Mesothelial cell of epicardium (in vitro differentiated cells): Measurements from ENCODE around the gene CACNA2D3. TPM values are rescaled to one million over a fixed set of nuclear protein-coding genes. Genes with fewer than 3 reads are reported as not detected.

ENCODE experiments used
- DNase-seq, 2 experiments: peaks; one replicate each; pipeline ENCODE4 v3.0.0; 2021; ENCODE audit warnings: low spot score in 2 of 2; ENCODE audit not compliant: unreplicated experiment in 2 of 2
- H3K27ac Mint-ChIP-seq: 2 replicates; pipeline ENCODE4 v1.8.0; 2021; ENCODE audit warnings: mixed read lengths
- H3K27me3 Mint-ChIP-seq: 2 replicates; pipeline ENCODE4 v1.8.0; 2021; ENCODE audit warnings: low read depth, mixed read lengths
- H3K36me3 Mint-ChIP-seq: 2 replicates; pipeline ENCODE4 v1.8.0; 2021; ENCODE audit warnings: mixed read lengths
- H3K4me1 Mint-ChIP-seq: 2 replicates; pipeline ENCODE4 v1.8.0; 2021; ENCODE audit warnings: mixed read lengths
- H3K4me3 Mint-ChIP-seq: 2 replicates; pipeline ENCODE4 v1.8.0; 2021; ENCODE audit warnings: mild to moderate bottlenecking, moderate library complexity, mixed read lengths
- H3K9me3 Mint-ChIP-seq: 2 replicates; pipeline ENCODE4 v1.8.0; 2021; ENCODE audit warnings: mixed read lengths
- total RNA-seq: library from RNA; stranded (reverse); gene quantifications from 3 replicates; pipeline ENCODE4 v1.2.1, GENCODE V29; 2021
- TF ChIP-seq, protein P1 (sequence below): fragments of 200-600 bp; sonication (generic); IDR thresholded peaks from one replicate; pipeline ENCODE4 v1.5.0; 2021; ENCODE audit warnings: antibody characterized with exemption; ENCODE audit not compliant: unreplicated experiment

CACNA2D3 gene
- total RNA-seq, 1 donor from 2014 or later = 2.3 TPM

DNA sequence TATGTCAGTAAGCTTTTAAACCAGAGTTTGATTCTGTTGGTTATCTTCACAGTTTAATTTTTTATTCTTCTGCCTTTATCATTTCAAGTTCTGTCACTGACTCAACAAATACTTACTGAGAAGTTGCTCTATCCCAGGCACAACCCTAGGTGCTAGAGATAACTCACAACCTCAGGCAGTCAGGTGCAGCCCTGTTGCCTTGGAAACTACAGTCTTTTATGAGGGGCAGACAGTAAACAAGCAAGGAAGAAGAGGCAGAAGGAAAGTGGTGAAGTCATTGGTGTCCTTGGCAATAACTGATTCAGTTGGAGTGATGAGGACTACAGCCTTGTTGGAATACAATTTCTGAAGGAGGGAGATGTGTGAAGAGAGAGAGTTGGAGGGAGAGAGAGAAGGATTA lies 947.6 kb downstream of the CACNA2D3 start:
- no peaks in the 10 kb centered on the region for H3K27me3 Mint-ChIP-seq
- peaks cover 5% of the 10 kb centered on the region for H3K36me3 Mint-ChIP-seq
- peaks cover 34% of the 10 kb centered on the region for H3K4me1 Mint-ChIP-seq
- TF ChIP-seq, protein P1, sequence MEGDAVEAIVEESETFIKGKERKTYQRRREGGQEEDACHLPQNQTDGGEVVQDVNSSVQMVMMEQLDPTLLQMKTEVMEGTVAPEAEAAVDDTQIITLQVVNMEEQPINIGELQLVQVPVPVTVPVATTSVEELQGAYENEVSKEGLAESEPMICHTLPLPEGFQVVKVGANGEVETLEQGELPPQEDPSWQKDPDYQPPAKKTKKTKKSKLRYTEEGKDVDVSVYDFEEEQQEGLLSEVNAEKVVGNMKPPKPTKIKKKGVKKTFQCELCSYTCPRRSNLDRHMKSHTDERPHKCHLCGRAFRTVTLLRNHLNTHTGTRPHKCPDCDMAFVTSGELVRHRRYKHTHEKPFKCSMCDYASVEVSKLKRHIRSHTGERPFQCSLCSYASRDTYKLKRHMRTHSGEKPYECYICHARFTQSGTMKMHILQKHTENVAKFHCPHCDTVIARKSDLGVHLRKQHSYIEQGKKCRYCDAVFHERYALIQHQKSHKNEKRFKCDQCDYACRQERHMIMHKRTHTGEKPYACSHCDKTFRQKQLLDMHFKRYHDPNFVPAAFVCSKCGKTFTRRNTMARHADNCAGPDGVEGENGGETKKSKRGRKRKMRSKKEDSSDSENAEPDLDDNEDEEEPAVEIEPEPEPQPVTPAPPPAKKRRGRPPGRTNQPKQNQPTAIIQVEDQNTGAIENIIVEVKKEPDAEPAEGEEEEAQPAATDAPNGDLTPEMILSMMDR = no peak
- no peak for DNase-seq
- no peak overlapping the region for H3K4me3 Mint-ChIP-seq
- H3K27ac Mint-ChIP-seq = peak overlapping the region; percentile 37
- H3K9me3 Mint-ChIP-seq = peaks cover 11% of the 10 kb centered on the region

DNA sequence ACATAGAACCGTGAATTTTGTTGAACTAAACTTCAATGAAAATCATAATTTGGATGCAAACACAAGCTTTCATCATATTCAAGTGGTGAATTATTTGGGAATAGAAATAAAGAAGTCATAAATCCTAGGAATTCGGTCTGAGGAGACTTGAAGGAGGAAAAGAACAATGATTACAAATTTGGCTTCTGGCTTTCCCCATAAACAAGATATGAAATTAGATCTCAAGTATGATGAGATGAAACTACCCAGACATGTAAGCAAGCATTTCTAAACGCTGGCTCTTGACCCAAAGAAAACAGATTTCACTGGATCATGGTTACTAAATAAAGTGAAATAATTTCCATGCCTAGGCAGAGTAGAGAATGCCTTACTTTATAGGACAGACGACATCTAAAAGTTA lies 952.4 kb downstream of the CACNA2D3 start:
- H3K9me3 Mint-ChIP-seq = peaks cover 11% of the 10 kb centered on the region
- peaks cover 5% of the 10 kb centered on the region for H3K27me3 Mint-ChIP-seq
- TF ChIP-seq, protein P1 = no peak
- peaks cover 10% of the 10 kb centered on the region for H3K4me1 Mint-ChIP-seq
- H3K4me3 Mint-ChIP-seq = no peak overlapping the region
- H3K27ac Mint-ChIP-seq = no peak overlapping the region
- H3K36me3 Mint-ChIP-seq = peaks cover 5% of the 10 kb centered on the region
- DNase-seq = no peak

DNA sequence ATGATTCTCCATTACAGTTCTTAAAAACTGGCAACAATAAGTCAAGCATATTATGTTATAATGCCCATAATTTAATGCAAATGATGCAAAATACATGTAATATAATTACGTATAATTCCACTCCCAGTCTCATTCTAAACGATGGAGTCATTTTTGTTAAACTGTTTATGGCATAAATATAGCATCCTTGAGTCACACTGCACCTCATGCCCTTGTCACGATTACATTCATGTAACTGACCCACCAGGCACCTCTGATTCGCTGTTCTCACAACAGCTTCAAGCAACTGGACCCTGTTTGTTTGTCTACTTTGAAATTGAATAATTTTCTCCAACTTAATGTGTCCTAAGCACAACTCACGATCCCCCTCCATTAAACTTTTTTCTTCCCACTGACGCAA lies 953.5 kb downstream of the CACNA2D3 start:
- no peak overlapping the region for H3K27ac Mint-ChIP-seq
- TF ChIP-seq, protein P1 = no peak

DNA sequence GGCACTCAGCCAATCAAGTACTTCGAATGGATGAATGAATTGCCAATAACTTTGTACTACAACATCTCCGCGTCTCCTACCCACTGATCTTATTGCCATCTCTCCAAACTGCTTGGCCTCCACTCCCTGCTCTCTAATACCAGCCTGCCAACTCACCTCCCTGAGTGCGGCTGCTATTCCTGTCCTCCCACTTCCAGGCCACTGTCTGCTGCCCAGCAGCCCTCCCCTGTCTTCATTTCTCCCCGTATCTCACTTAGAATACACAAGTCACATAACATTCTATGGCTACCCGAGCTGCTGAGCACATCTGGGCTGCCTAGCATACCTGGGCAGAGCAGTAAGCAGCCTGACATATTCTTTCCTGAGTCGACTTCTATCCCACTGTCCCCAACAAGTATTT lies 955.4 kb downstream of the CACNA2D3 start:
- Mint-ChIP-seq H3K27me3 (peaks cover 5% of the 10 kb centered on the region), H3K9me3 (peaks cover 4% of the 10 kb centered on the region), H3K4me1 (peaks cover 4% of the 10 kb centered on the region), H3K27ac (no peak overlapping the region), H3K36me3 (peaks cover 5% of the 10 kb centered on the region), H3K4me3 (no peak overlapping the region)
- TF ChIP-seq, protein P1 = no peak
- DNase-seq = no peak

More for the DNA sequence above, 953.5 kb downstream of the CACNA2D3 start:
- no peak for DNase-seq
- no peak overlapping the region for H3K4me3 Mint-ChIP-seq
- peaks cover 11% of the 10 kb centered on the region for H3K9me3 Mint-ChIP-seq
- H3K4me1 Mint-ChIP-seq = peaks cover 4% of the 10 kb centered on the region
- peaks cover 5% of the 10 kb centered on the region for H3K27me3 Mint-ChIP-seq
- peaks cover 5% of the 10 kb centered on the region for H3K36me3 Mint-ChIP-seq

DNA sequence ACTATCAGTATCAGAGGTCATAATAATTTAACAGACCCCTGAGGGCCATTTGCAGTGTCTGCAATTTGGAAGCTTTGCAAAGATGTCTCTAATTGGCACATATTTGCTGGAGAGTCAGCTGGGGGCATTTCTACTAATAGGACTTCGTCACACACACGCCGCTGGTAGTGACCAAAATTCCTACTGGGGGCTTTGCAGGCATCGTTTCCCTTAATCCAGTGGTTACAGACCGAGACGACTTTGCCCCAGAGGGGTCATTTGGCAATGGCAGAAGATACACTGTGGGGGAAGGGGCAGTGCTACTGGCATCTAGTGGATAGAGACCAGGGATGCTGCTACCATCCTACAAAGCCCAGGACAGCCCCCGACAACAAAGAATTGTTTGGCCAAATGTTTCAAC lies 956.5 kb downstream of the CACNA2D3 start:
- Mint-ChIP-seq H3K36me3 (no peaks in the 10 kb centered on the region), H3K27ac (no peak overlapping the region), H3K4me1 (peaks cover 4% of the 10 kb centered on the region), H3K9me3 (no peaks in the 10 kb centered on the region), H3K27me3 (peaks cover 5% of the 10 kb centered on the region), H3K4me3 (no peak overlapping the region)
- DNase-seq = no peak
- TF ChIP-seq, protein P1 = no peak

DNA sequence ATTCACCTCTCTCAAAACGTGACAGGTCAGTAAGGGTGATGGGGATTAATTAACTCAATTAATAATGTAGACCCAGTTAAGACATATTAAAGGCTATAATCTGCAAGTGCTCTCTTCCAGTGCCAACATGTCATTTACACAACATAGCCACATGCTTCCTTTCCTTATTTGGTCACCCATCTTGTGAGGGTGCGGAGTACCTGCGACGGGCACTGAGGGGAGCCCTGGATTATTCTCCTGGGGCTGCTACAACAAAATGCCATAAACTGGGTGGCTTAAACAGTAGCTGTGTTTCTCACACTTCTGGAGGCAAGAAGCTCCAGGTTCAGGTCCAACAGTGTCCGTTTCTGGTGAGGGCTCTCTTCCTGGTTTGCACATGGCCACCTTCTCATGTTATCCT lies 962.9 kb downstream of the CACNA2D3 start:
- Mint-ChIP-seq H3K27me3 (peaks cover 10% of the 10 kb centered on the region), H3K36me3 (no peaks in the 10 kb centered on the region), H3K4me3 (no peak overlapping the region), H3K27ac (no peak overlapping the region), H3K4me1 (no peaks in the 10 kb centered on the region), H3K9me3 (no peaks in the 10 kb centered on the region)
- DNase-seq = no peak
- TF ChIP-seq, protein P1 = no peak
